CD14-positive monocyte (primary cell): Measurements from ENCODE around the gene KHDRBS2. TPM values are rescaled to one million over a fixed set of nuclear protein-coding genes. Genes with fewer than 3 reads are reported as not detected.

ENCODE experiments used
- DNase-seq, 3 donors: peaks; one replicate each; pipeline ENCODE4 v3.0.0-alpha.2; 2011 to 2022
- H2AFZ ChIP-seq: 2 replicates; pipeline ENCODE4 v1.6.0; 2012; ENCODE audit warnings: mild to moderate bottlenecking, low read depth, low read length, inconsistent platforms; ENCODE audit not compliant: insufficient read depth, poor library complexity, severe bottlenecking
- H3K27ac ChIP-seq, 2 donors: 1 replicate in 1 of 2; 2 replicates in 1 of 2; pipeline ENCODE4 v1.5.1; 2012 to 2013; ENCODE audit warnings: low read length in 2 of 2, control low read depth in 1 of 2, inconsistent platforms in 1 of 2, low read depth in 1 of 2, mild to moderate bottlenecking in 1 of 2
- H3K27me3 ChIP-seq, 2 donors: one replicate each; pipeline versions ENCODE4 v1.6.0 to v1.6.1; 2011 to 2013; ENCODE audit warnings: low read length in 2 of 2; ENCODE audit not compliant: control insufficient read depth in 2 of 2, insufficient read depth in 2 of 2
- H3K36me3 ChIP-seq, 2 donors: replicated peaks in 1 of 2; 1 replicate in 1 of 2; 2 replicates in 1 of 2; pipeline versions ENCODE4 v1.5.1 to v1.6.1; 2012 to 2013; ENCODE audit warnings: low read length in 2 of 2, control low read depth in 1 of 2, inconsistent platforms in 1 of 2, mild to moderate bottlenecking in 1 of 2; ENCODE audit not compliant: insufficient read depth in 2 of 2, control insufficient read depth in 1 of 2
- H3K4me1 ChIP-seq, 2 donors: 1 replicate in 1 of 2; 2 replicates in 1 of 2; pipeline versions ENCODE4 v1.5.1 to v1.6.1; 2012 to 2013; ENCODE audit warnings: low read length in 2 of 2, control low read depth in 1 of 2, inconsistent platforms in 1 of 2, mild to moderate bottlenecking in 1 of 2, moderate library complexity in 1 of 2; ENCODE audit not compliant: insufficient read depth in 2 of 2, control insufficient read depth in 1 of 2
- H3K4me2 ChIP-seq: replicated peaks from 2 replicates; pipeline ENCODE3; 2012; ENCODE audit warnings: low read length, moderate library complexity, mild to moderate bottlenecking; ENCODE audit not compliant: poor library complexity, severe bottlenecking; ENCODE audit errors: extremely low read depth
- H3K4me3 ChIP-seq, 3 experiments: fragments of 200-600 bp in 1 of 3; sonication (generic) in 1 of 3; replicated peaks in 1 of 3; 1 replicate in 2 of 3; 2 replicates in 1 of 3; pipeline ENCODE4 v1.5.1; 2011 to 2013; ENCODE audit warnings: low read length in 3 of 3, mild to moderate bottlenecking in 3 of 3, control low read depth in 2 of 3, low read depth in 2 of 3, inconsistent platforms in 1 of 3, moderate library complexity in 1 of 3
- H3K79me2 ChIP-seq: 2 replicates; pipeline ENCODE4 v1.6.0; 2012; ENCODE audit warnings: mild to moderate bottlenecking, control low read depth, inconsistent platforms, low read length, moderate library complexity; ENCODE audit not compliant: insufficient read depth
- H3K9ac ChIP-seq: 2 replicates; pipeline ENCODE4 v1.6.0; 2017; ENCODE audit warnings: low read length, mild to moderate bottlenecking; ENCODE audit not compliant: insufficient read depth, poor library complexity, severe bottlenecking
- H3K9me3 ChIP-seq, 2 donors: replicated peaks in 1 of 2; 1 replicate in 1 of 2; 2 replicates in 1 of 2; pipeline versions ENCODE4 v1.5.1 to v1.6.1; 2012 to 2013; ENCODE audit warnings: low read length in 2 of 2, control low read depth in 1 of 2; ENCODE audit not compliant: control insufficient read depth in 1 of 2, insufficient read depth in 1 of 2
- H4K20me1 ChIP-seq: 2 replicates; pipeline ENCODE4 v1.6.0; 2012; ENCODE audit warnings: mild to moderate bottlenecking, low read length, control low read depth, moderate library complexity; ENCODE audit not compliant: insufficient read depth
- H3K27ac Mint-ChIP-seq, 7 donors: one replicate each; pipeline ENCODE4 v1.8.0; 2020; ENCODE audit warnings: mild to moderate bottlenecking in 7 of 7, mixed read lengths in 7 of 7, moderate library complexity in 6 of 7, inconsistent platforms in 2 of 7
- H3K27me3 Mint-ChIP-seq, 3 donors: one replicate each; pipeline ENCODE4 v1.8.0; 2021 to 2022; ENCODE audit warnings: low read depth in 3 of 3, mild to moderate bottlenecking in 3 of 3, mixed read lengths in 3 of 3, moderate library complexity in 3 of 3, inconsistent platforms in 1 of 3
- H3K36me3 Mint-ChIP-seq, 2 donors: one replicate each; pipeline ENCODE4 v1.8.0; 2020; ENCODE audit warnings: mixed read lengths in 2 of 2, inconsistent platforms in 1 of 2, mild to moderate bottlenecking in 1 of 2
- H3K4me1 Mint-ChIP-seq: one replicate; pipeline ENCODE4 v1.8.0; 2020; ENCODE audit warnings: mild to moderate bottlenecking, mixed read lengths
- H3K4me3 Mint-ChIP-seq, 2 donors: one replicate each; pipeline ENCODE4 v1.8.0; 2020; ENCODE audit warnings: mild to moderate bottlenecking in 2 of 2, mixed read lengths in 2 of 2, moderate library complexity in 1 of 2
- H3K9me3 Mint-ChIP-seq, 7 donors: one replicate each; pipeline ENCODE4 v1.8.0; 2020 to 2022; ENCODE audit warnings: mixed read lengths in 7 of 7, mild to moderate bottlenecking in 6 of 7, moderate library complexity in 6 of 7, inconsistent platforms in 2 of 7
- WGBS: methylation state at CpG from one replicate; pipeline ENCODE4 v1.1.5; 2013; ENCODE audit warnings: missing lambda C conversion rate; ENCODE audit not compliant: insufficient coverage; 5-methylcytosine and 5-hydroxymethylcytosine counted together
- intact Hi-C, 2 donors: fragments of 100-400 bp; cut with micrococcal nuclease; formaldehyde crosslinking; loops; one replicate each; pipeline versions ENCODE4 v1.15.0 to v1.15.1; 2023
- polyA plus RNA-seq, 3 donors: library from polyadenylated mRNA; depleted of rRNA in 1 of 3; unstranded in 2 of 3; stranded (reverse) in 1 of 3; fragments of 300-500 nt in 2 of 3; fragments of >200 nt in 1 of 3; fragmentation: Illumina TruSeq in 2 of 3; gene quantifications; 1 replicate in 2 of 3; 2 replicates in 1 of 3; pipeline ENCODE4 v1.2.3, GENCODE V29; 2012 to 2021
- TF ChIP-seq, protein P1 (sequence below): fragments of 200-600 bp; IDR thresholded peaks from one replicate; pipeline ENCODE4 v1.8.0; 2022; ENCODE audit warnings: antibody characterized with exemption, mild to moderate bottlenecking

The KHDRBS2 gene
- polyA plus RNA-seq, 3 donors = 0.09 to 0.57 (median 0.14) TPM

DNA sequence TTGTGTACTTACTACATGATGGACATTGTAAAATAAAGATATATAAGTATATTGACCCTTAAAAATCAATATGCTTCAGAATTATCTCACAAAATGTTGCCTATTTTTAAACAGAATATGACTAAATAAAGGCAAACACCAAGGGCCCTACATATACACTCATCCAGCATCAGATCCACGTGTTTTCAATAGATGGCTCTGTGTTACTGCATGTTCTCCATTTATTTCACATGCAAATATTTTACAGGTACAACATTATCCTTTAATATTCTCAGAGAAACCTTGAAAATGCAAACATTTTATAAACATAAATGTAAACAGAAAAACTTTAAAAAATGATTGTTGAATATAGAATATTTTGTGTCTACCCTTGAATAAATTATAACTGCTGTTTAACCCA lies 2.9 kb upstream of the KHDRBS2 start:
- no peak for DNase-seq
- no peak overlapping the region for H3K27ac ChIP-seq
- TF ChIP-seq, protein P1, sequence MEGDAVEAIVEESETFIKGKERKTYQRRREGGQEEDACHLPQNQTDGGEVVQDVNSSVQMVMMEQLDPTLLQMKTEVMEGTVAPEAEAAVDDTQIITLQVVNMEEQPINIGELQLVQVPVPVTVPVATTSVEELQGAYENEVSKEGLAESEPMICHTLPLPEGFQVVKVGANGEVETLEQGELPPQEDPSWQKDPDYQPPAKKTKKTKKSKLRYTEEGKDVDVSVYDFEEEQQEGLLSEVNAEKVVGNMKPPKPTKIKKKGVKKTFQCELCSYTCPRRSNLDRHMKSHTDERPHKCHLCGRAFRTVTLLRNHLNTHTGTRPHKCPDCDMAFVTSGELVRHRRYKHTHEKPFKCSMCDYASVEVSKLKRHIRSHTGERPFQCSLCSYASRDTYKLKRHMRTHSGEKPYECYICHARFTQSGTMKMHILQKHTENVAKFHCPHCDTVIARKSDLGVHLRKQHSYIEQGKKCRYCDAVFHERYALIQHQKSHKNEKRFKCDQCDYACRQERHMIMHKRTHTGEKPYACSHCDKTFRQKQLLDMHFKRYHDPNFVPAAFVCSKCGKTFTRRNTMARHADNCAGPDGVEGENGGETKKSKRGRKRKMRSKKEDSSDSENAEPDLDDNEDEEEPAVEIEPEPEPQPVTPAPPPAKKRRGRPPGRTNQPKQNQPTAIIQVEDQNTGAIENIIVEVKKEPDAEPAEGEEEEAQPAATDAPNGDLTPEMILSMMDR = no peak
- Mint-ChIP-seq H3K36me3 (no peaks in the 10 kb centered on the region), H3K27me3 (peaks cover 21 to 27% (median 26%) of the 10 kb centered on the region in 3 donors), H3K9me3 (peaks cover 0 to 6% (median 0%) of the 10 kb centered on the region in 7 donors), H3K4me3 (no peak overlapping the region), H3K27ac (no peak overlapping the region), H3K4me1 (peaks cover 21% of the 10 kb centered on the region)
- no peaks in the 10 kb centered on the region for H4K20me1 ChIP-seq
- no peak overlapping the region for H3K9ac ChIP-seq
- no peak overlapping the region for H2AFZ ChIP-seq
- no peaks in the 10 kb centered on the region for H3K36me3 ChIP-seq
- peaks cover 14 to 23% of the 10 kb centered on the region in 2 donors for H3K4me1 ChIP-seq
- H3K4me3 ChIP-seq = no peak overlapping the region
- H3K4me2 ChIP-seq = no peak overlapping the region
- no peaks in the 10 kb centered on the region for H3K9me3 ChIP-seq
- intact Hi-C loops = no loop called here
- peaks cover 7 to 35% of the 10 kb centered on the region in 2 donors for H3K27me3 ChIP-seq
- no CpG with 5 or more reads among the region's 1 CpG for WGBS
- no peaks in the 10 kb centered on the region for H3K79me2 ChIP-seq

DNA sequence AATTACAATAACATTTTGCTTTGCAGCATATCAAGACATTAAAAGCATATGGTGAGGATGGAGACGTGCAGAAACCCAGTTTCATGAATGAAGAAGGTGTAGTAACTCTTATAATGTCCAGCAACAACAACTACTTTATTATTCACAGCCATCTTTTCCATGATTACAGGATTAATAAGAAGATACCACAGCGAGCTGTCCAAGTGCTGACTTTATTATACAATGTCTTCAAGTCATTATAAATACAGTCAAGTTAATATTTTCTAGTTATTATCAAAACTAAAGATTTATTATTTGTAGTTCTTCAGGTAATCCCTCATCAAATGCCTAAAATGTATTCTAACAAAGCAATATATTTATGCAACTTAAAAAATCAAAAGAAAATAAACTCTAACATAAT lies 2.5 kb upstream of the KHDRBS2 start:
- WGBS = no CpG with 5 or more reads among the region's 2 CpGs
- Histone ChIP-seq H3K79me2 (no peaks in the 10 kb centered on the region), H3K4me2 (no peak overlapping the region), H2AFZ (no peak overlapping the region), H3K4me1 (peaks cover 14 to 23% of the 10 kb centered on the region in 2 donors), H3K27me3 (peaks cover 7 to 36% of the 10 kb centered on the region in 2 donors), H3K36me3 (no peaks in the 10 kb centered on the region), H3K4me3 (no peak overlapping the region), H4K20me1 (no peaks in the 10 kb centered on the region), H3K9me3 (no peaks in the 10 kb centered on the region), H3K27ac (no peak overlapping the region), H3K9ac (no peak overlapping the region)
- no peak overlapping the region for H3K4me3 Mint-ChIP-seq
- peaks cover 0 to 5% (median 0%) of the 10 kb centered on the region in 7 donors for H3K9me3 Mint-ChIP-seq
- TF ChIP-seq, protein P1 = no peak
- no peak overlapping the region for H3K27ac Mint-ChIP-seq
- no peak for DNase-seq
- peaks cover 21% of the 10 kb centered on the region for H3K4me1 Mint-ChIP-seq
- intact Hi-C loops = no loop called here
- H3K36me3 Mint-ChIP-seq = no peaks in the 10 kb centered on the region
- peaks cover 21 to 28% (median 26%) of the 10 kb centered on the region in 3 donors for H3K27me3 Mint-ChIP-seq
